H1 (cell line): ENCODE data around the gene BTBD8. TPM values are rescaled to one million over a fixed set of nuclear protein-coding genes. Genes with fewer than 3 reads are reported as not detected.

Source experiments
- CTCF ChIA-PET: fragments of 300-600 bp; sonication (Branson Sonifier 250); formaldehyde crosslinking; loops from one replicate; lab custom pipeline; 2021; ENCODE audit not compliant: partially characterized antibody; lab: Charles Lee
- POLR2A ChIA-PET: fragments of 300-600 bp; sonication (Branson Sonifier 250); formaldehyde crosslinking; loops from one replicate; lab custom pipeline; 2021; ENCODE audit warnings: inconsistent platforms; ENCODE audit not compliant: partially characterized antibody; lab: Charles Lee
- DNase-seq, 2 experiments: peaks; one replicate each; pipeline versions ENCODE4 v3.0.0 to v3.0.0-alpha.2; 2010 to 2022; ENCODE audit warnings: low spot score in 2 of 2, low read depth in 1 of 2, mixed read lengths in 1 of 2
- FAIRE-seq: peaks from 2 replicates; lab custom pipeline; 2011; peaks lifted over from hg19 to GRCh38; lab: Jason Lieb, UNC
- H2AFZ ChIP-seq: 2 replicates; pipeline ENCODE4 v1.8.1; 2012; ENCODE audit warnings: low read length, inconsistent platforms
- H2AK5ac ChIP-seq: 2 replicates; pipeline ENCODE4 v1.6.1; 2013; ENCODE audit warnings: low read depth, low read length
- H2BK120ac ChIP-seq: replicated peaks from 2 replicates; pipeline ENCODE3; 2013; ENCODE audit warnings: low read depth, low read length, inconsistent platforms
- H2BK12ac ChIP-seq: 2 replicates; pipeline ENCODE4 v1.6.1; 2013; ENCODE audit warnings: low read depth, low read length
- H2BK15ac ChIP-seq: 2 replicates; pipeline ENCODE4 v1.6.1; 2013; ENCODE audit warnings: low read length
- H2BK20ac ChIP-seq: 2 replicates; pipeline ENCODE4 v1.6.1; 2013; ENCODE audit warnings: low read length
- H2BK5ac ChIP-seq: 2 replicates; pipeline ENCODE4 v1.6.1; 2013; ENCODE audit warnings: low read depth, low read length
- H3K14ac ChIP-seq: 2 replicates; pipeline ENCODE4 v1.6.1; 2013; ENCODE audit warnings: inconsistent platforms; ENCODE audit not compliant: insufficient read length
- H3K18ac ChIP-seq: 2 replicates; pipeline ENCODE4 v1.6.1; 2013; ENCODE audit warnings: low read length; ENCODE audit errors: extremely low read depth
- H3K23ac ChIP-seq: 2 replicates; pipeline ENCODE4 v1.6.1; 2013; ENCODE audit warnings: inconsistent platforms; ENCODE audit not compliant: insufficient read length
- H3K23me2 ChIP-seq: 2 replicates; pipeline ENCODE4 v1.6.1; 2013; ENCODE audit warnings: low read depth, low read length
- H3K27ac ChIP-seq: 2 replicates; pipeline ENCODE4 v1.6.1; 2011; ENCODE audit warnings: low read depth, low read length, inconsistent platforms
- H3K27me3 ChIP-seq, 4 experiments: replicated peaks in 1 of 4; 1 replicate in 1 of 4; 2 replicates in 3 of 4; pipeline versions ENCODE4 v1.6.1 to v1.8.1; 2011 to 2013; ENCODE audit warnings: low read length in 3 of 4, mild to moderate bottlenecking in 3 of 4, inconsistent platforms in 2 of 4, mixed read lengths in 2 of 4, moderate library complexity in 1 of 4; ENCODE audit not compliant: control insufficient read depth in 3 of 4, insufficient read depth in 3 of 4; ENCODE audit errors: extremely low read depth in 1 of 4
- H3K36me3 ChIP-seq, 4 experiments: 2 replicates each; pipeline versions ENCODE4 v1.6.1 to v1.8.1; 2011 to 2013; ENCODE audit warnings: mild to moderate bottlenecking in 4 of 4, low read length in 3 of 4, moderate library complexity in 2 of 4, control low read depth in 1 of 4, inconsistent platforms in 1 of 4; ENCODE audit not compliant: insufficient read depth in 4 of 4, control insufficient read depth in 2 of 4
- H3K4ac ChIP-seq: replicated peaks from 2 replicates; pipeline ENCODE3; 2013; ENCODE audit warnings: low read length, low read depth, mixed read lengths, inconsistent platforms; ENCODE audit not compliant: insufficient read length
- H3K4me1 ChIP-seq, 4 experiments: replicated peaks in 1 of 4; 1 replicate in 1 of 4; 2 replicates in 3 of 4; pipeline versions ENCODE4 v1.6.1 to v1.8.1; 2011 to 2013; ENCODE audit warnings: low read length in 3 of 4, inconsistent platforms in 2 of 4, mixed read lengths in 1 of 4; ENCODE audit not compliant: insufficient read depth in 4 of 4, control insufficient read depth in 3 of 4
- H3K4me2 ChIP-seq, 2 experiments: 2 replicates each; pipeline versions ENCODE4 v1.6.1 to v1.8.1; 2011 to 2013; ENCODE audit warnings: low read depth in 2 of 2, low read length in 2 of 2, control low read depth in 1 of 2, inconsistent platforms in 1 of 2, mild to moderate bottlenecking in 1 of 2; ENCODE audit not compliant: insufficient read depth in 1 of 2
- H3K4me3 ChIP-seq, 4 experiments: fragments of 200-600, 300-600 bp in 1 of 4; sonication (generic), shearing (Covaris generic), sonication (Bioruptor Twin) in 1 of 4; 2 replicates each; pipeline versions ENCODE4 v1.5.1 to v1.8.1; 2011 to 2016; ENCODE audit warnings: low read length in 4 of 4, low read depth in 3 of 4, control low read depth in 2 of 4, inconsistent platforms in 2 of 4, mild to moderate bottlenecking in 2 of 4, mixed read lengths in 1 of 4, moderate library complexity in 1 of 4; ENCODE audit not compliant: insufficient read depth in 2 of 4; ENCODE audit errors: extremely low read depth in 1 of 4
- H3K56ac ChIP-seq: replicated peaks from 2 replicates; pipeline ENCODE3; 2013; ENCODE audit warnings: low read depth, mild to moderate bottlenecking, mixed read lengths, low read length, inconsistent platforms; ENCODE audit not compliant: insufficient read length
- H3K79me1 ChIP-seq: 2 replicates; pipeline ENCODE4 v1.6.1; 2013; ENCODE audit warnings: low read depth, low read length, control low read depth
- H3K79me2 ChIP-seq, 2 experiments: 2 replicates each; pipeline versions ENCODE4 v1.6.1 to v1.8.1; 2012 to 2013; ENCODE audit warnings: low read length in 2 of 2, mild to moderate bottlenecking in 2 of 2, inconsistent platforms in 1 of 2; ENCODE audit not compliant: insufficient read depth in 2 of 2, control insufficient read depth in 1 of 2
- H3K9ac ChIP-seq, 4 experiments: replicated peaks in 1 of 4; 1 replicate in 1 of 4; 2 replicates in 3 of 4; pipeline versions ENCODE4 v1.6.1 to v1.8.1; 2011 to 2013; ENCODE audit warnings: low read depth in 3 of 4, low read length in 3 of 4, control low read depth in 2 of 4, mild to moderate bottlenecking in 2 of 4, moderate library complexity in 2 of 4, inconsistent platforms in 1 of 4; ENCODE audit errors: extremely low read depth in 1 of 4
- H3K9me3 ChIP-seq, 2 experiments: 2 replicates each; pipeline versions ENCODE4 v1.6.1 to v1.8.1; 2012 to 2013; ENCODE audit warnings: mild to moderate bottlenecking in 2 of 2, moderate library complexity in 2 of 2, control low read depth in 1 of 2, inconsistent platforms in 1 of 2, low read depth in 1 of 2, low read length in 1 of 2, mixed read lengths in 1 of 2; ENCODE audit not compliant: insufficient read depth in 2 of 2
- H4K20me1 ChIP-seq, 2 experiments: replicated peaks in 1 of 2; 2 replicates each; pipeline versions ENCODE3 to v1.8.1; 2011 to 2013; ENCODE audit warnings: inconsistent platforms in 2 of 2, low read length in 2 of 2, mild to moderate bottlenecking in 1 of 2; ENCODE audit not compliant: insufficient read depth in 2 of 2, control insufficient read depth in 1 of 2
- H4K5ac ChIP-seq: 2 replicates; pipeline ENCODE4 v1.6.1; 2013; ENCODE audit warnings: low read length, low read depth, mixed read lengths, inconsistent platforms; ENCODE audit not compliant: insufficient read length
- H4K8ac ChIP-seq: 2 replicates; pipeline ENCODE4 v1.8.0; 2013; ENCODE audit warnings: mild to moderate bottlenecking, moderate library complexity, low read length, inconsistent platforms; ENCODE audit not compliant: insufficient read depth; ENCODE audit errors: extremely low read depth
- H4K91ac ChIP-seq: replicated peaks from 2 replicates; pipeline ENCODE3; 2013; ENCODE audit warnings: low read length, mixed read lengths, inconsistent platforms; ENCODE audit not compliant: insufficient read length
- BRCA1 ChIP-seq: IDR thresholded peaks from 2 replicates; pipeline ENCODE4 v1.6.1; 2012; ENCODE audit warnings: low read depth, low read length, improper control_type of control experiment
- CEBPB ChIP-seq: IDR thresholded peaks from 2 replicates; pipeline ENCODE4 v1.6.1; 2012; ENCODE audit warnings: low read depth, low read length
- CHD1 ChIP-seq: IDR thresholded peaks from 2 replicates; pipeline ENCODE4 v1.6.1; 2012; ENCODE audit warnings: low read depth, low read length, improper control_type of control experiment
- EP300 ChIP-seq, 2 experiments: IDR thresholded peaks; 1 replicate in 1 of 2; 2 replicates in 1 of 2; pipeline ENCODE4 v1.6.1; 2011 to 2012; ENCODE audit warnings: low read depth in 2 of 2, low read length in 2 of 2, mild to moderate bottlenecking in 2 of 2, borderline replicate concordance in 1 of 2, inconsistent platforms in 1 of 2, moderate library complexity in 1 of 2
- GTF2F1 ChIP-seq: IDR thresholded peaks from 2 replicates; pipeline ENCODE4 v1.6.1; 2012; ENCODE audit warnings: low read depth, low read length, improper control_type of control experiment, borderline replicate concordance
- RXRA ChIP-seq: IDR thresholded peaks from 2 replicates; pipeline ENCODE4 v1.6.1; 2011; ENCODE audit warnings: low read depth, mild to moderate bottlenecking, low read length, moderate library complexity; ENCODE audit not compliant: insufficient read depth
- SRF ChIP-seq: IDR thresholded peaks from 2 replicates; pipeline ENCODE4 v1.6.1; 2011; ENCODE audit warnings: mild to moderate bottlenecking, low read depth, low read length, moderate library complexity
- polyA plus RNA-seq, 7 experiments: library from polyadenylated mRNA; depleted of rRNA in 3 of 7; stranded (reverse) in 5 of 7; unstranded in 2 of 7; fragments of >200 nt in 5 of 7; fragments of 200-250 nt in 2 of 7; gene quantifications; 1 replicate in 5 of 7; 2 replicates in 1 of 7; 4 replicates in 1 of 7; pipeline versions ENCODE4 v1.2.1 to v1.2.3, GENCODE V29; 2011 to 2013; ENCODE audit warnings: missing spikeins in 2 of 7, mixed read lengths in 2 of 7
- total RNA-seq: library from RNA; stranded (reverse); fragmentation: NEBNext Ultra II Directional; extraction: Animal tissue kit (Norgen Biotek cat#: 25700); gene quantifications from 2 replicates; pipeline ENCODE4 v1.2.1, GENCODE V29; 2021

Gene BTBD8
- total and polyA plus RNA-seq, 2 of the 8 experiments (the other 6 are each of a cell fraction or from before 2014, with no cell fraction given) = 0.44 to 2.5 TPM

- H3K79me1 ChIP-seq = no peaks in the 10 kb centered on the region
- H3K4me1 ChIP-seq = no peaks in the 10 kb centered on the region
- H2BK15ac ChIP-seq = no peak overlapping the region
- H2BK120ac ChIP-seq = no peak overlapping the region
- no peaks in the 10 kb centered on the region for H3K79me2 ChIP-seq
- H3K4me2 ChIP-seq = no peak overlapping the region
- H2BK5ac ChIP-seq = no peak overlapping the region
- H2BK20ac ChIP-seq = no peak overlapping the region
- no peak overlapping the region for H3K23ac ChIP-seq
- ChIA-PET POLR2A (no interaction called here), CTCF (interaction anchor here (0.7 kb wide), 1 partner anchor 421 kb away, joined by 3 read pairs; no protein-coding TSS in a partner anchor)
- no peak overlapping the region for H2AK5ac ChIP-seq
- no peak overlapping the region for H4K91ac ChIP-seq
- no peaks in the 10 kb centered on the region for H3K36me3 ChIP-seq
- no peak overlapping the region for H3K4me3 ChIP-seq
- no peaks in the 10 kb centered on the region for H3K23me2 ChIP-seq
- no peak overlapping the region for H3K18ac ChIP-seq
- no peak overlapping the region for H3K9ac ChIP-seq
- no peak overlapping the region for H3K4ac ChIP-seq
- H3K27me3 ChIP-seq = no peaks in the 10 kb centered on the region
- H3K27ac ChIP-seq = no peak overlapping the region
- no peak overlapping the region for H4K5ac ChIP-seq
- H4K20me1 ChIP-seq = no peaks in the 10 kb centered on the region
- no peak for DNase-seq
- H2AFZ ChIP-seq = no peak overlapping the region
- H4K8ac ChIP-seq = no peak overlapping the region
- TF ChIP-seq CEBPB (no peak), RXRA (no peak), BRCA1 (no peak), EP300 (IDR thresholded peaks at IDR 0.05; ENCODE audit: borderline replicate concordance in 1 of 2, low read depth in 2 of 2, low read length in 2 of 2) (no peak), CHD1 (no peak), GTF2F1 (no peak), SRF (no peak)
- TF ChIP-seq, all 59 proteins: peak for 0
- no peak for FAIRE-seq
- H3K14ac ChIP-seq = no peak overlapping the region
- no peak overlapping the region for H3K56ac ChIP-seq
- H3K9me3 ChIP-seq = no peaks in the 10 kb centered on the region
- no peak overlapping the region for H2BK12ac ChIP-seq
These were observed 123.0 kb downstream of the BTBD8 start for GRCh38 chr1:92203105-92203504.
